HepG2 (cell line): ENCODE measurements around the gene GALK2. TPM values are rescaled to one million over a fixed set of nuclear protein-coding genes. Genes with fewer than 3 reads are reported as not detected.

Experiments used
- DDIT3 ChIP-seq: sonication (generic); formaldehyde crosslinking; IDR thresholded peaks from 2 replicates; pipeline ENCODE4 v1.4.0; 2020; ENCODE audit warnings: mild to moderate bottlenecking, missing genetic modification reagents
- FOSL2 ChIP-seq: sonication (generic); formaldehyde crosslinking; IDR thresholded peaks from 2 replicates; pipeline ENCODE4 v1.4.0; 2020; ENCODE audit warnings: missing genetic modification reagents
- FOXC1 ChIP-seq: sonication (generic); formaldehyde crosslinking; IDR thresholded peaks from 2 replicates; pipeline ENCODE4 v1.8.0; 2022; ENCODE audit warnings: mild to moderate bottlenecking, missing genetic modification reagents, borderline replicate concordance
- FOXM1 ChIP-seq: sonication (generic); formaldehyde crosslinking; IDR thresholded peaks from 2 replicates; pipeline ENCODE4 v1.5.0; 2020; ENCODE audit warnings: missing genetic modification reagents
- HOMEZ ChIP-seq: IDR thresholded peaks from 2 replicates; pipeline ENCODE4 v1.6.1; 2016; ENCODE audit warnings: low read depth
- KLF11 ChIP-seq: IDR thresholded peaks from 2 replicates; pipeline ENCODE4 v1.6.1; 2016; ENCODE audit warnings: missing compliant biosample characterization
- LCORL ChIP-seq, 2 experiments: fragments of 450-650 bp in 1 of 2; sonication (generic) in 1 of 2; formaldehyde crosslinking in 1 of 2; IDR thresholded peaks; 2 replicates each; pipeline versions ENCODE4 v1.5.0 to v1.6.1; 2017 to 2020; ENCODE audit warnings: antibody characterized with exemption in 1 of 2, missing genetic modification reagents in 1 of 2
- NCOA5 ChIP-seq: sonication (generic); formaldehyde crosslinking; IDR thresholded peaks from 2 replicates; pipeline ENCODE4 v1.4.0; 2020; ENCODE audit warnings: missing genetic modification reagents
- RARA ChIP-seq: IDR thresholded peaks from 2 replicates; pipeline ENCODE4 v1.6.1; 2016; ENCODE audit warnings: missing genetic modification reagents, missing compliant biosample characterization
- REL ChIP-seq: sonication (generic); formaldehyde crosslinking; conservative IDR thresholded peaks from 2 replicates; pipeline ENCODE4 v1.8.0; 2022; ENCODE audit warnings: mild to moderate bottlenecking, missing genetic modification reagents, moderate library complexity
- RXRB ChIP-seq: IDR thresholded peaks from 2 replicates; pipeline ENCODE4 v1.6.1; 2016; ENCODE audit warnings: borderline replicate concordance, missing genetic modification reagents, missing compliant biosample characterization
- SIN3B ChIP-seq: fragments of 150-350 bp; IDR thresholded peaks from 2 replicates; pipeline ENCODE4 v1.6.1; 2014; ENCODE audit warnings: low read length
- SIX1 ChIP-seq: sonication (generic); formaldehyde crosslinking; IDR thresholded peaks from 2 replicates; pipeline ENCODE4 v1.4.0; 2020; ENCODE audit warnings: missing genetic modification reagents, borderline replicate concordance
- TOE1 ChIP-seq: sonication (generic); formaldehyde crosslinking; IDR thresholded peaks from 2 replicates; pipeline ENCODE4 v1.4.0; 2020; ENCODE audit warnings: mild to moderate bottlenecking, missing genetic modification reagents
- ZFX ChIP-seq: sonication (generic); formaldehyde crosslinking; IDR thresholded peaks from 2 replicates; pipeline ENCODE4 v1.4.0; 2020; ENCODE audit warnings: mild to moderate bottlenecking, low read depth, missing genetic modification reagents, moderate library complexity
- ZNF138 ChIP-seq: sonication (generic); formaldehyde crosslinking; IDR thresholded peaks from 2 replicates; pipeline ENCODE4 v1.5.0; 2020; ENCODE audit warnings: mild to moderate bottlenecking, low read depth, missing genetic modification reagents
- ZNF337 ChIP-seq: sonication (generic); formaldehyde crosslinking; IDR thresholded peaks from 2 replicates; pipeline ENCODE4 v1.5.1; 2020; ENCODE audit warnings: missing genetic modification reagents, low read depth, mild to moderate bottlenecking, borderline replicate concordance
- ZNF569 ChIP-seq: sonication (generic); formaldehyde crosslinking; IDR thresholded peaks from 2 replicates; pipeline ENCODE4 v1.5.0; 2020; ENCODE audit warnings: mild to moderate bottlenecking, missing genetic modification reagents, moderate library complexity, borderline replicate concordance
- ZNF598 ChIP-seq: sonication (generic); formaldehyde crosslinking; IDR thresholded peaks from 2 replicates; pipeline ENCODE4 v1.5.1; 2020; ENCODE audit warnings: mild to moderate bottlenecking, missing genetic modification reagents, borderline replicate concordance
- ZNF75D ChIP-seq: sonication (generic); formaldehyde crosslinking; IDR thresholded peaks from 2 replicates; pipeline ENCODE4 v1.8.1; 2023; ENCODE audit warnings: missing genetic modification reagents, mild to moderate bottlenecking, borderline replicate concordance
- ZSCAN21 ChIP-seq: sonication (generic); formaldehyde crosslinking; IDR thresholded peaks from 2 replicates; pipeline ENCODE4 v1.8.0; 2022; ENCODE audit warnings: mild to moderate bottlenecking, missing genetic modification reagents, moderate library complexity, borderline replicate concordance
- polyA plus RNA-seq, 8 experiments: library from polyadenylated mRNA; depleted of rRNA in 3 of 8; stranded (reverse) in 7 of 8; unstranded in 1 of 8; fragments of >200 nt; fragmentation: Illumina TruSeq in 4 of 8; extraction: Trizol in 4 of 8; gene quantifications; 2 replicates each; pipeline versions ENCODE4 v1.2.1 to v1.2.3, GENCODE V29; 2011 to 2016; ENCODE audit warnings: low read depth in 4 of 8, missing spikeins in 1 of 8, mixed read lengths in 1 of 8; ENCODE audit not compliant: insufficient read depth in 1 of 8
- total RNA-seq, 5 experiments: library from RNA; depleted of rRNA; stranded (reverse); fragments of >200 nt; fragmentation: Illumina TruSeq; extraction: Trizol; gene quantifications; 2 replicates each; pipeline ENCODE4 v1.2.3, GENCODE V29; 2016; ENCODE audit warnings: low read depth in 1 of 5
- TF ChIP-seq, protein P1 (sequence below): sonication (generic); formaldehyde crosslinking; IDR thresholded peaks from 2 replicates; pipeline ENCODE4 v1.8.0; 2022; ENCODE audit warnings: mild to moderate bottlenecking, missing genetic modification reagents, borderline replicate concordance
- TF ChIP-seq, protein P2 (sequence below): sonication (generic); formaldehyde crosslinking; IDR thresholded peaks from 2 replicates; pipeline ENCODE4 v1.9.0; 2021; ENCODE audit warnings: missing genetic modification reagents, mild to moderate bottlenecking, borderline replicate concordance

GALK2 gene
- total and polyA plus RNA-seq, 2 of the 13 experiments (the other 11 are each of a cell fraction or from before 2014, with no cell fraction given): 17.6 to 32.8 TPM

- TF ChIP-seq, protein P1, sequence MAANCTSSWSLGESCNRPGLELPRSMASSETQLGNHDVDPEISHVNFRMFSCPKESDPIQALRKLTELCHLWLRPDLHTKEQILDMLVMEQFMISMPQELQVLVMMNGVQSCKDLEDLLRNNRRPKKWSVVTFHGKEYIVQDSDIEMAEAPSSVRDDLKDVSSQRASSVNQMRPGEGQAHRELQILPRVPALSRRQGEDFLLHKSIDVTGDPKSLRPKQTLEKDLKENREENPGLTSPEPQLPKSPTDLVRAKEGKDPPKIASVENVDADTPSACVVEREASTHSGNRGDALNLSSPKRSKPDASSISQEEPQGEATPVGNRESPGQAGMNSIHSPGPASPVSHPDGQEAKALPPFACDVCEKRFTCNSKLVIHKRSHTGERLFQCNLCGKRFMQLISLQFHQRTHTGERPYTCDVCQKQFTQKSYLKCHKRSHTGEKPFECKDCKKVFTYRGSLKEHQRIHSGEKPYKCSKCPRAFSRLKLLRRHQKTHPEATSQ (CRISPR knock-in tag): peak; percentile 92; the same call in 1 of the 2 replicates
- TF ChIP-seq RXRB (CRISPR knock-in tag): peak; percentile 66; the same call in 1 of the 2 replicates
- no peak for TF ChIP-seq ZNF75D
- TF ChIP-seq SIX1 (CRISPR knock-in tag): peak; percentile 79; the same call in 1 of the 2 replicates
- TF ChIP-seq, protein P2, sequence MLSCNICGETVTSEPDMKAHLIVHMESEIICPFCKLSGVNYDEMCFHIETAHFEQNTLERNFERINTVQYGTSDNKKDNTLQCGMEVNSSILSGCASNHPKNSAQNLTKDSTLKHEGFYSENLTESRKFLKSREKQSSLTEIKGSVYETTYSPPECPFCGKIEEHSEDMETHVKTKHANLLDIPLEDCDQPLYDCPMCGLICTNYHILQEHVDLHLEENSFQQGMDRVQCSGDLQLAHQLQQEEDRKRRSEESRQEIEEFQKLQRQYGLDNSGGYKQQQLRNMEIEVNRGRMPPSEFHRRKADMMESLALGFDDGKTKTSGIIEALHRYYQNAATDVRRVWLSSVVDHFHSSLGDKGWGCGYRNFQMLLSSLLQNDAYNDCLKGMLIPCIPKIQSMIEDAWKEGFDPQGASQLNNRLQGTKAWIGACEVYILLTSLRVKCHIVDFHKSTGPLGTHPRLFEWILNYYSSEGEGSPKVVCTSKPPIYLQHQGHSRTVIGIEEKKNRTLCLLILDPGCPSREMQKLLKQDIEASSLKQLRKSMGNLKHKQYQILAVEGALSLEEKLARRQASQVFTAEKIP (CRISPR knock-in tag): no peak
- TF ChIP-seq REL (CRISPR knock-in tag): no peak
- TF ChIP-seq LCORL (IDR thresholded peaks at IDR 0.05): no peak
- peak; percentile 63; the same call in 1 of the 2 replicates for TF ChIP-seq LCORL (CRISPR knock-in tag; IDR thresholded peaks at IDR 0.05)
- no peak for TF ChIP-seq ZNF337
- TF ChIP-seq ZNF138 (CRISPR knock-in tag): 0 out of 2 replicates have a peak, but pooled peaks have one; percentile 38
- peak; percentile 89 for TF ChIP-seq SIN3B
- no peak for TF ChIP-seq FOSL2 (CRISPR knock-in tag)
- TF ChIP-seq ZNF598 (CRISPR knock-in tag): no peak; the same call in 1 of the 2 replicates
- TF ChIP-seq NCOA5 (CRISPR knock-in tag): no peak
- 0 out of 2 replicates have a peak, but pooled peaks have one; percentile 56 for TF ChIP-seq ZNF569
- TF ChIP-seq ZSCAN21 (CRISPR knock-in tag): peak; percentile 57; the same call in 1 of the 2 replicates
- peak; percentile 83 for TF ChIP-seq HOMEZ (CRISPR knock-in tag)
- TF ChIP-seq KLF11 (CRISPR knock-in tag): peak; percentile 66; the same call in 1 of the 2 replicates
- TF ChIP-seq RARA (CRISPR knock-in tag): no peak
- TF ChIP-seq ZFX (CRISPR knock-in tag): peak; percentile 94
- no peak for TF ChIP-seq FOXM1 (CRISPR knock-in tag)
- TF ChIP-seq DDIT3 (CRISPR knock-in tag): no peak
- TF ChIP-seq FOXC1: peak; percentile 96
- TF ChIP-seq TOE1 (CRISPR knock-in tag): peak; percentile 87; the same call in 1 of the 2 replicates
Observed at GRCh38 chr15:49155110-49155833, 14.8 kb upstream of the GALK2 start, which contains the start of gene COPS2 (continued).
